ENCODE data around the gene SCAMP4. TPM values are rescaled to one million over a fixed set of nuclear protein-coding genes. Genes with fewer than 3 reads are reported as not detected.

Gene SCAMP4
- total and polyA plus RNA-seq, 9 of the 15 experiments (the other 6 are each of a cell fraction or from before 2014, with no cell fraction given) = 0.81 to 45.9 (median 12.8) TPM

DNA sequence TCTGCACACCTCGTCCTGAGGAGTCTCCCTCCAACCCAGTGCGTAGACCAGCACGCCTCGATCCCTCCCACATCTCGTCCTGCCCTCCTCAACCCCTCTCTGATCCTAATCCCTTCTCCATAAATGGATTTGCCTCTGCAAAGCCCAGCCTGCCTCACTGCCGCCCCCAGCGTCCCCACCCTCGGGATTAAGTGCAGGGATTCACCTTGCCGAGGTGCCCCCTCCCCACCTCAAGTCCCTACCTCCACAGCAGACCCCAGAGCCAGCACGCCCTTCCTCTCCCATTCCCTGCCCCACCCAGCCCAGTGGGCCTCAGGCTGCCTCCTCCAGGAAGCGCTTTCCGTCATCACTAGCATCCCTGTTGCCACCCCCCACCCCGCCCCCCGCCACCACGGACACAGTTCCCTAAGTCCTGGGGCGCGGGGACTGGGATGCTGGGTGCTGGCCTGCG, 45.8 kb upstream of the SCAMP4 start:
- peak overlapping the region; percentile 82 for H3K4me2 ChIP-seq (ENCODE audit: insufficient read depth, low read length)
- ChIA-PET POLR2A (no interaction called here), CTCF (ENCODE audit: low intra/inter-chr PET ratio) (no interaction called here)
- H3K27me3 ChIP-seq (ENCODE audit: control insufficient read depth in 2 of 2, insufficient read depth in 2 of 2, low read length in 2 of 2) = no peaks in the 10 kb centered on the region
- H3K36me3 ChIP-seq (ENCODE audit: control insufficient read depth, insufficient read depth, low read length) = peaks cover 2% of the 10 kb centered on the region; the same call in 1 of the 3 replicates
- peaks cover 30% of the 10 kb centered on the region for H4K20me1 ChIP-seq (replicated peaks; ENCODE audit: control insufficient read depth, insufficient read depth, low read length)
- peak overlapping the region in 1 of 2 experiments; percentile 97; a peak in 2 of 4 replicates for H3K9ac ChIP-seq (ENCODE audit: insufficient read depth in 1 of 2, low read depth in 2 of 2, low read length in 2 of 2)
- in situ Hi-C loops (cut with MboI) (no loop called here), intact Hi-C loops (cut with micrococcal nuclease) (no loop called here)
- BruUV-seq (replicated peaks) = no TSS peak
- H3K79me2 ChIP-seq (ENCODE audit: control insufficient read depth, insufficient read depth, low read length) = peaks cover 86% of the 10 kb centered on the region
- ATAC-seq = no peak
- TF ChIP-seq BCOR (IDR thresholded peaks at IDR 0.05) = peak; percentile 38; the same call in 1 of the 2 replicates
- TF ChIP-seq HDAC1 (IDR thresholded peaks at IDR 0.05) = 0 out of 4 replicates have a peak, but pooled peaks of 1 of the 2 experiments have one; percentile 39
- 0 out of 2 replicates have a peak, but pooled peaks have one; percentile 5 for TF ChIP-seq KAT7 (CRISPR knock-in tag; IDR thresholded peaks at IDR 0.05; ENCODE audit: borderline replicate concordance)
- TF ChIP-seq, protein P1, sequence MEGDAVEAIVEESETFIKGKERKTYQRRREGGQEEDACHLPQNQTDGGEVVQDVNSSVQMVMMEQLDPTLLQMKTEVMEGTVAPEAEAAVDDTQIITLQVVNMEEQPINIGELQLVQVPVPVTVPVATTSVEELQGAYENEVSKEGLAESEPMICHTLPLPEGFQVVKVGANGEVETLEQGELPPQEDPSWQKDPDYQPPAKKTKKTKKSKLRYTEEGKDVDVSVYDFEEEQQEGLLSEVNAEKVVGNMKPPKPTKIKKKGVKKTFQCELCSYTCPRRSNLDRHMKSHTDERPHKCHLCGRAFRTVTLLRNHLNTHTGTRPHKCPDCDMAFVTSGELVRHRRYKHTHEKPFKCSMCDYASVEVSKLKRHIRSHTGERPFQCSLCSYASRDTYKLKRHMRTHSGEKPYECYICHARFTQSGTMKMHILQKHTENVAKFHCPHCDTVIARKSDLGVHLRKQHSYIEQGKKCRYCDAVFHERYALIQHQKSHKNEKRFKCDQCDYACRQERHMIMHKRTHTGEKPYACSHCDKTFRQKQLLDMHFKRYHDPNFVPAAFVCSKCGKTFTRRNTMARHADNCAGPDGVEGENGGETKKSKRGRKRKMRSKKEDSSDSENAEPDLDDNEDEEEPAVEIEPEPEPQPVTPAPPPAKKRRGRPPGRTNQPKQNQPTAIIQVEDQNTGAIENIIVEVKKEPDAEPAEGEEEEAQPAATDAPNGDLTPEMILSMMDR (IDR thresholded peaks at IDR 0.05 in 2 of 3, conservative IDR thresholded peaks at IDR 0.05 in 1 of 3; ENCODE audit: insufficient read depth in 2 of 3, low read depth in 1 of 3, low read length in 3 of 3) = 0 out of 6 replicates have a peak, but pooled peaks of 1 of the 3 experiments have one; percentile 1
- no peak for TF ChIP-seq PURB (CRISPR knock-in tag; IDR thresholded peaks at IDR 0.05; ENCODE audit: low read depth)
- TF ChIP-seq RBBP5 (IDR thresholded peaks at IDR 0.05; ENCODE audit: borderline replicate concordance, insufficient read depth, low read length, poor library complexity, severe bottlenecking) = peak; percentile 17
- TF ChIP-seq NFYB (IDR thresholded peaks at IDR 0.05; ENCODE audit: extremely low read depth, insufficient read length) = no peak
- peak; percentile 30; the same call in 1 of the 2 replicates for TF ChIP-seq ZEB2 (IDR thresholded peaks at IDR 0.05)
- TF ChIP-seq ZFP36 (IDR thresholded peaks at IDR 0.05; ENCODE audit: low read depth, low read length, partially characterized antibody) = peak; percentile 80
- no peak for TF ChIP-seq CCAR2 (IDR thresholded peaks at IDR 0.05; ENCODE audit: low read depth, low read length)
- TF ChIP-seq TEAD2 (tag; IDR thresholded peaks at IDR 0.05) = no peak
- DNase-seq (ENCODE audit: extremely low read depth in 1 of 4, low spot score in 3 of 4) = peak in 1 of 4 experiments; percentile 54
- peak overlapping the region; percentile 95; the same call in 1 of the 2 replicates for H3K4me3 ChIP-seq
- no peaks in the 10 kb centered on the region for H3K9me3 ChIP-seq (replicated peaks; ENCODE audit: control insufficient read depth, insufficient read depth, low read depth, low read length)
- peaks cover 5% of the 10 kb centered on the region for H3K9me1 ChIP-seq (ENCODE audit: control insufficient read depth, insufficient read depth, low read length)
- peak overlapping the region; percentile 58; the same call in 1 of the 3 replicates for H3K27ac ChIP-seq (ENCODE audit: extremely low read depth, low read depth, low read length)
- peaks cover 53 to 83% of the 10 kb centered on the region in 2 experiments for H3K4me1 ChIP-seq (replicated peaks in 1 of 2; ENCODE audit: control insufficient read depth in 2 of 2, insufficient read depth in 2 of 2, low read length in 2 of 2)
- FAIRE-seq = peak; percentile 70
- no peak overlapping the region for H2AFZ ChIP-seq (ENCODE audit: low read depth, low read length)
- 12% methylated on average over 12 of the region's 18 CpGs for WGBS (ENCODE audit: insufficient coverage, low coverage, missing lambda C conversion rate)

Data from K562 (cell line).